ENCODE measurements around the gene ST7.

GRCh38 chr7:117158941-117159697 is 205.8 kb downstream of the ST7 start:
- TF ChIP-seq TEAD4 (IDR thresholded peaks at IDR 0.05; ENCODE audit: low read depth, low read length) (no peak), POLR2AphosphoS5 (IDR thresholded peaks at IDR 0.05; ENCODE audit: low read depth, low read length) (no peak), TAF1 (IDR thresholded peaks at IDR 0.05; ENCODE audit: low read depth, low read length) (no peak)
- TF ChIP-seq, protein P1, sequence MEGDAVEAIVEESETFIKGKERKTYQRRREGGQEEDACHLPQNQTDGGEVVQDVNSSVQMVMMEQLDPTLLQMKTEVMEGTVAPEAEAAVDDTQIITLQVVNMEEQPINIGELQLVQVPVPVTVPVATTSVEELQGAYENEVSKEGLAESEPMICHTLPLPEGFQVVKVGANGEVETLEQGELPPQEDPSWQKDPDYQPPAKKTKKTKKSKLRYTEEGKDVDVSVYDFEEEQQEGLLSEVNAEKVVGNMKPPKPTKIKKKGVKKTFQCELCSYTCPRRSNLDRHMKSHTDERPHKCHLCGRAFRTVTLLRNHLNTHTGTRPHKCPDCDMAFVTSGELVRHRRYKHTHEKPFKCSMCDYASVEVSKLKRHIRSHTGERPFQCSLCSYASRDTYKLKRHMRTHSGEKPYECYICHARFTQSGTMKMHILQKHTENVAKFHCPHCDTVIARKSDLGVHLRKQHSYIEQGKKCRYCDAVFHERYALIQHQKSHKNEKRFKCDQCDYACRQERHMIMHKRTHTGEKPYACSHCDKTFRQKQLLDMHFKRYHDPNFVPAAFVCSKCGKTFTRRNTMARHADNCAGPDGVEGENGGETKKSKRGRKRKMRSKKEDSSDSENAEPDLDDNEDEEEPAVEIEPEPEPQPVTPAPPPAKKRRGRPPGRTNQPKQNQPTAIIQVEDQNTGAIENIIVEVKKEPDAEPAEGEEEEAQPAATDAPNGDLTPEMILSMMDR (IDR thresholded peaks at IDR 0.05; ENCODE audit: control extremely low read depth in 1 of 3, insufficient read depth in 1 of 3, low read depth in 1 of 3, low read length in 3 of 3), result no peak

Data from H1 (cell line).